Keratinocyte (primary cell): ENCODE data around the gene MZT2B. TPM values are rescaled to one million over a fixed set of nuclear protein-coding genes. Genes with fewer than 3 reads are reported as not detected.
"Not testable (repeated sequence)": the region's sequence is repeated elsewhere in the genome, so short reads cannot be mapped to it uniquely, and the experiment has no call there.

Source experiments
- DNase-seq: peaks from one replicate; pipeline ENCODE4 v3.0.0-alpha.2; 2011; ENCODE audit warnings: low read depth, missing footprints, low spot score
- FAIRE-seq: peaks from 2 replicates; lab custom pipeline; 2011; peaks lifted over from hg19 to GRCh38; lab: Jason Lieb, UNC
- H2AFZ ChIP-seq: 2 replicates; pipeline ENCODE4 v1.6.0; 2012; ENCODE audit warnings: low read length, control low read depth, inconsistent platforms; ENCODE audit not compliant: control insufficient read depth
- H3K27ac ChIP-seq: 2 replicates; pipeline ENCODE4 v1.5.1; 2011; ENCODE audit warnings: low read length; ENCODE audit not compliant: control insufficient read depth, insufficient read depth
- H3K27me3 ChIP-seq: 3 replicates; pipeline ENCODE4 v1.6.0; 2011; ENCODE audit warnings: low read length; ENCODE audit not compliant: control insufficient read depth, insufficient read depth; ENCODE audit errors: extremely low read depth
- H3K36me3 ChIP-seq, 2 experiments: 2 replicates in 1 of 2; 3 replicates in 1 of 2; pipeline ENCODE4 v1.5.1; 2011; ENCODE audit warnings: low read length in 2 of 2, mild to moderate bottlenecking in 1 of 2; ENCODE audit not compliant: control insufficient read depth in 2 of 2, insufficient read depth in 2 of 2; ENCODE audit errors: extremely low read depth in 1 of 2
- H3K4me1 ChIP-seq: 3 replicates; pipeline ENCODE4 v1.5.1; 2011; ENCODE audit warnings: low read length; ENCODE audit not compliant: control insufficient read depth, insufficient read depth; ENCODE audit errors: extremely low read depth
- H3K4me2 ChIP-seq: 3 replicates; pipeline ENCODE4 v1.6.0; 2011; ENCODE audit warnings: low read depth, low read length; ENCODE audit not compliant: control insufficient read depth, insufficient read depth; ENCODE audit errors: extremely low read depth
- H3K4me3 ChIP-seq, 3 experiments: fragments of 200-600 bp in 1 of 3; sonication (generic) in 1 of 3; 2 replicates in 2 of 3; 3 replicates in 1 of 3; pipeline ENCODE4 v1.5.1; 2011 to 2016; ENCODE audit warnings: low read length in 3 of 3, mild to moderate bottlenecking in 3 of 3, control low read depth in 2 of 3, inconsistent platforms in 1 of 3, low read depth in 1 of 3, mixed read lengths in 1 of 3, mixed run types in 1 of 3, moderate library complexity in 1 of 3; ENCODE audit not compliant: control insufficient read depth in 2 of 3, insufficient read depth in 2 of 3; ENCODE audit errors: extremely low read depth in 1 of 3
- H3K79me2 ChIP-seq: 2 replicates; pipeline ENCODE4 v1.6.0; 2012; ENCODE audit warnings: low read length; ENCODE audit not compliant: control insufficient read depth, insufficient read depth
- H3K9ac ChIP-seq: 3 replicates; pipeline ENCODE4 v1.6.0; 2011; ENCODE audit warnings: low read length; ENCODE audit not compliant: control insufficient read depth, insufficient read depth; ENCODE audit errors: extremely low read depth
- H3K9me1 ChIP-seq: 3 replicates; pipeline ENCODE4 v1.6.0; 2011; ENCODE audit warnings: low read length; ENCODE audit not compliant: control insufficient read depth, insufficient read depth; ENCODE audit errors: extremely low read depth
- H3K9me3 ChIP-seq: 2 replicates; pipeline ENCODE4 v1.5.1; 2012; ENCODE audit warnings: low read depth, low read length; ENCODE audit not compliant: control insufficient read depth
- H4K20me1 ChIP-seq: 3 replicates; pipeline ENCODE4 v1.6.0; 2011; ENCODE audit warnings: low read length; ENCODE audit not compliant: control insufficient read depth, insufficient read depth; ENCODE audit errors: extremely low read depth
- EZH2 ChIP-seq: IDR thresholded peaks from one replicate; pipeline ENCODE4 v1.6.1; 2012; ENCODE audit warnings: inconsistent platforms, mild to moderate bottlenecking, low read length, moderate library complexity
- dilution Hi-C: fragments of 300-500 bp; cut with MboI; formaldehyde crosslinking; loops from one replicate; pipeline ENCODE4 v1.7.0; 2020; ENCODE audit warnings: low sequenced_read_pairs; ENCODE audit not compliant: extremely low pct_ligation_motif_present
- polyA minus RNA-seq, 3 experiments: library from RNA; depleted of rRNA, polyadenylated mRNA; stranded (reverse); fragments of >200 nt; gene quantifications; 1 replicate in 1 of 3; 2 replicates in 1 of 3; 3 replicates in 1 of 3; pipeline ENCODE4 v1.2.3, GENCODE V29; 2011
- polyA plus RNA-seq, 5 experiments: library from polyadenylated mRNA; depleted of rRNA in 3 of 5; stranded (reverse) in 3 of 5; stranded (forward) in 1 of 5; unstranded in 1 of 5; fragments of >200 nt; gene quantifications; 1 replicate in 1 of 5; 2 replicates in 3 of 5; 3 replicates in 1 of 5; pipeline versions ENCODE4 v1.2.1 to v1.2.3, GENCODE V29; 2011 to 2012; ENCODE audit warnings: missing spikeins in 2 of 5, low read depth in 1 of 5, low replicate concordance in 1 of 5
- TF ChIP-seq, protein P1 (sequence below), 3 experiments: IDR thresholded peaks in 1 of 3; conservative IDR thresholded peaks in 1 of 3; optimal IDR thresholded peaks in 1 of 3; 2 replicates in 2 of 3; 3 replicates in 1 of 3; pipeline versions ENCODE3 to v1.5.1; 2011; ENCODE audit warnings: low read length in 3 of 3, mild to moderate bottlenecking in 3 of 3, moderate library complexity in 2 of 3, control low read depth in 1 of 3, inconsistent platforms in 1 of 3; ENCODE audit not compliant: insufficient read depth in 2 of 3; ENCODE audit errors: extremely low read depth in 1 of 3

MZT2B gene
- polyA plus RNA-seq (89.6 to 229 TPM (median 133 TPM) in 3 replicates), polyA minus RNA-seq (5.5 to 10.0 TPM (median 9.4 TPM) in 3 replicates)
- polyA plus RNA-seq (2011; ENCODE audit: low read depth): 19.9 TPM
- polyA plus RNA-seq (2011; cell fraction: cytosol; rRNA removed): 42.7 and 136 TPM in 2 replicates
- 18.9 and 26.9 TPM in 2 replicates for polyA plus RNA-seq (2011; cell fraction: nucleus; rRNA removed)
- 118 and 312 TPM in 2 replicates for polyA plus RNA-seq (2012; ENCODE audit: low replicate concordance)
- 257 TPM for polyA minus RNA-seq (2011; cell fraction: cytosol; rRNA and poly(A)+ RNA removed)
- polyA minus RNA-seq (2011; cell fraction: nucleus; rRNA and poly(A)+ RNA removed): 10.9 and 24.6 TPM in 2 replicates

DNA sequence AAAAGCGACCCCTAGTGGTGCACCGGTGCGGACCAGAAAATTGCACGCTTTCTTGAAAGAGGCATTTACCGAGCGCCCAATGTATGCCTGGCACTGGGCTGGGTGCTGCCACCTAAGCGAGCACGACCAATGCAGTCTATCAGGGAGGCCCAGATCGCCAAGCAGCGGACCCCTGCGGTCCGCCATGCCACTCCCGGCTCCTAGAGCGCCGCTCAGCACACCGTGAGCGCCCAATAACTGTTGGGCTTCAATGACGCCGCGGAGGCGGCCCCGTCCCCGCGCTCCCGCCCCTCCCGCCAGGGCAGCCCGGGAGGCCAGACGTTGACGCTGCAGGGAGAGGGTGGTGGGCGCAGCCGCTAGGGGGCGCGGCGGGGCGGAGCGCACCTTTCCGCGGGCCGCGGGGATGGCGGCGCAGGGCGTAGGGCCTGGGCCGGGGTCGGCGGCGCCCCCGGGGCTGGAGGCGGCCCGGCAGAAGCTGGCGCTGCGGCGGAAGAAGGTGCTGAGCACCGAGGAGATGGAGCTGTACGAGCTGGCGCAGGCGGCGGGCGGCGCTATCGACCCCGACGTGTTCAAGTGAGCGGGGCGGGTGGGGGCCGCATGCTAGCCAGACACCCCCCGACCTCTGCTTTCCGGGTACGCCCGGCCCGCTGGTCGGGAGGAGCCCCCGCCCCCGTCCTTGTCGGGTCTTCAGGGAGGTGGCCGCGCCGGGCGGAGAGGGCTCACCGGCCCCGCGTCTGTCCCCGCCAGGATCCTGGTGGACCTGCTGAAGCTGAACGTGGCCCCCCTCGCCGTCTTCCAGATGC lies at the start of gene MZT2B:
TSS of gene MZT2B (plus strand) at position 383 of the 803 bp plus-strand sequence. CDS start at position 404, 21 bp downstream.
- H3K9me3 ChIP-seq, H3K9me1 ChIP-seq, H3K27me3 ChIP-seq, H4K20me1 ChIP-seq, dilution Hi-C loops, FAIRE-seq: not testable (repeated sequence)
- Histone ChIP-seq H3K27ac (peak within 1 kb of the TSS; percentile 86), H3K9ac (peak within 1 kb of the TSS; percentile 92), H2AFZ (peak within 1 kb of the TSS; percentile 92), H3K36me3 (peaks cover 0 to 12% of the 10 kb centered on the region in 2 experiments), H3K4me2 (peak within 1 kb of the TSS; percentile 93), H3K4me3 (peak within 1 kb of the TSS; percentile 88 to 99 (median 90)), H3K4me1 (peaks cover 12% of the 10 kb centered on the region), H3K79me2 (peaks cover 71% of the 10 kb centered on the region)
- DNase-seq: peak; percentile 1
- TF ChIP-seq, protein P1, sequence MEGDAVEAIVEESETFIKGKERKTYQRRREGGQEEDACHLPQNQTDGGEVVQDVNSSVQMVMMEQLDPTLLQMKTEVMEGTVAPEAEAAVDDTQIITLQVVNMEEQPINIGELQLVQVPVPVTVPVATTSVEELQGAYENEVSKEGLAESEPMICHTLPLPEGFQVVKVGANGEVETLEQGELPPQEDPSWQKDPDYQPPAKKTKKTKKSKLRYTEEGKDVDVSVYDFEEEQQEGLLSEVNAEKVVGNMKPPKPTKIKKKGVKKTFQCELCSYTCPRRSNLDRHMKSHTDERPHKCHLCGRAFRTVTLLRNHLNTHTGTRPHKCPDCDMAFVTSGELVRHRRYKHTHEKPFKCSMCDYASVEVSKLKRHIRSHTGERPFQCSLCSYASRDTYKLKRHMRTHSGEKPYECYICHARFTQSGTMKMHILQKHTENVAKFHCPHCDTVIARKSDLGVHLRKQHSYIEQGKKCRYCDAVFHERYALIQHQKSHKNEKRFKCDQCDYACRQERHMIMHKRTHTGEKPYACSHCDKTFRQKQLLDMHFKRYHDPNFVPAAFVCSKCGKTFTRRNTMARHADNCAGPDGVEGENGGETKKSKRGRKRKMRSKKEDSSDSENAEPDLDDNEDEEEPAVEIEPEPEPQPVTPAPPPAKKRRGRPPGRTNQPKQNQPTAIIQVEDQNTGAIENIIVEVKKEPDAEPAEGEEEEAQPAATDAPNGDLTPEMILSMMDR (optimal IDR thresholded peaks at IDR 0.05 in 1 of 3, IDR thresholded peaks at IDR 0.05 in 1 of 3, conservative IDR thresholded peaks at IDR 0.05 in 1 of 3; ENCODE audit: extremely low read depth in 1 of 3, insufficient read depth in 2 of 3, low read length in 3 of 3): peak; percentile 40 to 73 (median 58)

GRCh38 chr2:130135692-130136541 lies 46.1 kb upstream of the MZT2B start:
- TF ChIP-seq EZH2: no peak
- TF ChIP-seq, protein P1 (optimal IDR thresholded peaks at IDR 0.05 in 1 of 3, IDR thresholded peaks at IDR 0.05 in 1 of 3, conservative IDR thresholded peaks at IDR 0.05 in 1 of 3; ENCODE audit: extremely low read depth in 1 of 3, insufficient read depth in 2 of 3, low read length in 3 of 3): no peak
- no peaks in the 10 kb centered on the region for H3K27me3 ChIP-seq
- H3K27ac ChIP-seq: no peak overlapping the region
- no peaks in the 10 kb centered on the region for H3K79me2 ChIP-seq
- H3K9me3 ChIP-seq: no peaks in the 10 kb centered on the region
- H3K4me2 ChIP-seq: no peak overlapping the region
- dilution Hi-C loops: no loop called here
- no peak overlapping the region for H2AFZ ChIP-seq
- FAIRE-seq (no peak), DNase-seq (no peak)
- H4K20me1 ChIP-seq: no peaks in the 10 kb centered on the region
- H3K4me1 ChIP-seq: no peaks in the 10 kb centered on the region
- no peak overlapping the region for H3K4me3 ChIP-seq
- H3K9me1 ChIP-seq: no peaks in the 10 kb centered on the region
- no peaks in the 10 kb centered on the region for H3K36me3 ChIP-seq
- H3K9ac ChIP-seq: no peak overlapping the region

DNA sequence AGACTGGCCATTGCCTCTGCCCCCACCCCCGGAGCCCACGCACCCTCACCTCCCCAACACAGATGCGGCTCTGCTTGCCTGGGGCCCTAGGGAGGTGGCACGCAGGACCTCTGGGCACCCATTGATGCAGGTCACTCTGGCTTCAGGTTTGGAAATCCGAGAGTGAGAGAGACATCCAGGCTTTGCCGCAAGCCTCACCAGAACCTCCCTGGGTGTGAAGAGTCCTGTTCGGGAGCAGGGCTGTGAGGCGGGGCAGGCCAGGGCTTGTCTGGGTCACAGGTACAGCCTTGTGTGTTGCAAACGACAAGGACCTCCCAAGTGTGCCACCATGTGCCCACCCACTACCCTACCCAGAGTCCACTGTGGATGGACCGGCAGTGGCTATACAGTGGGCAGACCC lies 45.5 kb upstream of the MZT2B start:
- H3K36me3 ChIP-seq, H3K4me2 ChIP-seq, H2AFZ ChIP-seq, H3K9me3 ChIP-seq, H3K9me1 ChIP-seq, H3K27ac ChIP-seq, H4K20me1 ChIP-seq, H3K4me3 ChIP-seq, H3K9ac ChIP-seq, DNase-seq, H3K27me3 ChIP-seq, H3K79me2 ChIP-seq, FAIRE-seq, H3K4me1 ChIP-seq, dilution Hi-C loops: not testable (repeated sequence)
